PC-9 (cell line): Measurements from ENCODE around the gene OR2V2. TPM values are rescaled to one million over a fixed set of nuclear protein-coding genes. Genes with fewer than 3 reads are reported as not detected.

Experiments
- BruUV-seq: library from RNA; stranded (reverse); fragments of 400-500 nt; replicated peaks from 2 replicates; lab custom pipeline; 2021; lab: Mats Ljungman, UMichigan
- CTCF ChIA-PET: fragments of 300-600 bp; sonication (Branson Sonifier 250); formaldehyde crosslinking; loops from one replicate; lab custom pipeline; 2022; ENCODE audit warnings: antibody characterized with exemption; lab: Charles Lee
- POLR2A ChIA-PET: fragments of 300-600 bp; sonication (Branson Sonifier 250); formaldehyde crosslinking; loops from one replicate; lab custom pipeline; 2022; ENCODE audit warnings: antibody characterized with exemption; ENCODE audit not compliant: unreplicated experiment; lab: Charles Lee
- DNase-seq, 2 experiments: peaks; one replicate each; pipeline versions ENCODE4 v3.0.0 to v3.0.0-alpha.2; 2015 to 2022; ENCODE audit warnings: mixed read lengths in 1 of 2
- H2AFZ ChIP-seq: fragments of 200-600 bp; sonication (generic); 2 replicates; pipeline ENCODE4 v1.8.1; 2017; ENCODE audit warnings: antibody characterized with exemption
- H3F3A ChIP-seq: fragments of 200-600 bp; sonication (generic); 2 replicates; pipeline ENCODE4 v1.8.1; 2017; ENCODE audit warnings: antibody characterized with exemption, mild to moderate bottlenecking, low read depth; ENCODE audit not compliant: insufficient read depth
- H3K27ac ChIP-seq: fragments of 200-600 bp; sonication (generic); 2 replicates; pipeline ENCODE4 v1.6.1; 2016; ENCODE audit warnings: mixed run types
- H3K27me3 ChIP-seq: fragments of 200-600 bp; sonication (generic); 2 replicates; pipeline ENCODE4 v1.6.1; 2016; ENCODE audit warnings: low read depth, mixed run types; ENCODE audit not compliant: insufficient read depth
- H3K36me3 ChIP-seq: fragments of 200-600 bp; sonication (generic); 2 replicates; pipeline ENCODE4 v1.6.1; 2016; ENCODE audit warnings: low read depth, mixed run types
- H3K4me1 ChIP-seq: fragments of 200-600 bp; sonication (generic); replicated peaks from 2 replicates; pipeline ENCODE4 v1.6.1; 2016; ENCODE audit warnings: mixed run types; ENCODE audit not compliant: insufficient read depth
- H3K4me2 ChIP-seq: fragments of 200-600 bp; sonication (generic); 2 replicates; pipeline ENCODE4 v1.6.1; 2017; ENCODE audit warnings: mixed run types
- H3K4me3 ChIP-seq: fragments of 200-600 bp; sonication (generic); 2 replicates; pipeline ENCODE4 v1.6.1; 2016; ENCODE audit warnings: mixed run types
- H3K79me2 ChIP-seq: fragments of 200-600 bp; sonication (generic); 2 replicates; pipeline ENCODE4 v1.6.1; 2017; ENCODE audit warnings: low read depth, mixed run types
- H3K9me2 ChIP-seq: fragments of 200-600 bp; sonication (generic); 2 replicates; pipeline ENCODE4 v1.8.1; 2017; ENCODE audit warnings: mild to moderate bottlenecking; ENCODE audit not compliant: insufficient read depth
- H3K9me3 ChIP-seq: fragments of 200-600 bp; sonication (generic); 2 replicates; pipeline ENCODE4 v1.8.1; 2016; ENCODE audit warnings: low read depth; ENCODE audit not compliant: insufficient read depth
- H4K20me1 ChIP-seq: fragments of 200-600 bp; sonication (generic); 2 replicates; pipeline ENCODE4 v1.8.1; 2017; ENCODE audit not compliant: insufficient read depth
- EZH2 ChIP-seq: fragments of 200-600 bp; sonication (generic); IDR thresholded peaks from 2 replicates; pipeline ENCODE4 v1.8.0; 2017; ENCODE audit warnings: antibody characterized with exemption, low read depth
- intact Hi-C: fragments of 100-400 bp; cut with micrococcal nuclease; formaldehyde crosslinking; loops from one replicate; pipeline ENCODE4 v1.10.0; 2022; ENCODE audit not compliant: unreplicated experiment
- total RNA-seq: library from RNA; stranded (reverse); gene quantifications from 2 replicates; pipeline ENCODE4 v1.2.3, GENCODE V29; 2021
- TF ChIP-seq, protein P1 (sequence below): fragments of 200-600 bp; sonication (generic); conservative IDR thresholded peaks from 2 replicates; pipeline ENCODE4 v1.6.1; 2017; ENCODE audit warnings: mixed run types, antibody characterized with exemption, mild to moderate bottlenecking, moderate library complexity

Gene OR2V2
- total RNA-seq, 1 experiment from 2014 or later: not detected

DNA sequence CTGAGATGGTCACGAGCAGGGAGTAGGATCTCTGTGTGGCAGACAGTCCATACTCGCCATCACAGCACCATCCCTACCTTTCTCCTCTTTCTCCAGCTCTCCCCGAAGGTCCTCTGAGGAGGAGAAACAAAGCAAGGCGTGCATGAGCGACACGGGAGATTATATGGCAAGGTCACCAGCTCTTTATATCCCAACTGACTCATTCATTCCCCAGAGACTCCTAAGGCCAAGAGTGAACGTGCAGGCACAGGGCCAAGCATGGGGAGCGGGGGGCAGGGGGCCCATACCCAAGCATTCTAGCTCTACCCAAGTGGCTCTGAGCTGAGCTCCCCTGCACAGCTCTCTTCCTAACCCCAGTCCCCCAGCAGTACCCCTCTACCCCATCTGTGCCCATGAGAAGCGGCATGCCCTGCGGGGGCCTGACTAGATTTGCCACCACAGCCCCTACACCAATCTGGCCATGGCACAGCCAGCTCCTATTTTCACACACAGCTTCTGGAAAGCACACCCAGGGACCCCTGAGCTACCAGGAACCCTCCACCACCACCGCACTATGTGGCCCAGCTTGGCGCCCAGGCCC is 50.8 kb downstream of the OR2V2 start:
- Histone ChIP-seq H3K9me3 (no peaks in the 10 kb centered on the region), H3F3A (peaks cover 6% of the 10 kb centered on the region; the same call in 1 of the 2 replicates), H2AFZ (no peak overlapping the region), H3K27me3 (no peaks in the 10 kb centered on the region), H3K9me2 (no peaks in the 10 kb centered on the region), H3K4me2 (no peak overlapping the region), H3K36me3 (no peaks in the 10 kb centered on the region), H3K4me3 (no peak overlapping the region), H3K79me2 (no peaks in the 10 kb centered on the region), H4K20me1 (no peaks in the 10 kb centered on the region), H3K27ac (no peak overlapping the region), H3K4me1 (peaks cover under 1% of the 10 kb centered on the region; the same call in 1 of the 2 replicates)
- intact Hi-C loops: no loop called here
- no TSS peak for BruUV-seq
- ChIA-PET POLR2A (no interaction called here), CTCF (no interaction called here)
- no peak for DNase-seq
- no peak for TF ChIP-seq EZH2
- TF ChIP-seq, protein P1, sequence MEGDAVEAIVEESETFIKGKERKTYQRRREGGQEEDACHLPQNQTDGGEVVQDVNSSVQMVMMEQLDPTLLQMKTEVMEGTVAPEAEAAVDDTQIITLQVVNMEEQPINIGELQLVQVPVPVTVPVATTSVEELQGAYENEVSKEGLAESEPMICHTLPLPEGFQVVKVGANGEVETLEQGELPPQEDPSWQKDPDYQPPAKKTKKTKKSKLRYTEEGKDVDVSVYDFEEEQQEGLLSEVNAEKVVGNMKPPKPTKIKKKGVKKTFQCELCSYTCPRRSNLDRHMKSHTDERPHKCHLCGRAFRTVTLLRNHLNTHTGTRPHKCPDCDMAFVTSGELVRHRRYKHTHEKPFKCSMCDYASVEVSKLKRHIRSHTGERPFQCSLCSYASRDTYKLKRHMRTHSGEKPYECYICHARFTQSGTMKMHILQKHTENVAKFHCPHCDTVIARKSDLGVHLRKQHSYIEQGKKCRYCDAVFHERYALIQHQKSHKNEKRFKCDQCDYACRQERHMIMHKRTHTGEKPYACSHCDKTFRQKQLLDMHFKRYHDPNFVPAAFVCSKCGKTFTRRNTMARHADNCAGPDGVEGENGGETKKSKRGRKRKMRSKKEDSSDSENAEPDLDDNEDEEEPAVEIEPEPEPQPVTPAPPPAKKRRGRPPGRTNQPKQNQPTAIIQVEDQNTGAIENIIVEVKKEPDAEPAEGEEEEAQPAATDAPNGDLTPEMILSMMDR: no peak

DNA sequence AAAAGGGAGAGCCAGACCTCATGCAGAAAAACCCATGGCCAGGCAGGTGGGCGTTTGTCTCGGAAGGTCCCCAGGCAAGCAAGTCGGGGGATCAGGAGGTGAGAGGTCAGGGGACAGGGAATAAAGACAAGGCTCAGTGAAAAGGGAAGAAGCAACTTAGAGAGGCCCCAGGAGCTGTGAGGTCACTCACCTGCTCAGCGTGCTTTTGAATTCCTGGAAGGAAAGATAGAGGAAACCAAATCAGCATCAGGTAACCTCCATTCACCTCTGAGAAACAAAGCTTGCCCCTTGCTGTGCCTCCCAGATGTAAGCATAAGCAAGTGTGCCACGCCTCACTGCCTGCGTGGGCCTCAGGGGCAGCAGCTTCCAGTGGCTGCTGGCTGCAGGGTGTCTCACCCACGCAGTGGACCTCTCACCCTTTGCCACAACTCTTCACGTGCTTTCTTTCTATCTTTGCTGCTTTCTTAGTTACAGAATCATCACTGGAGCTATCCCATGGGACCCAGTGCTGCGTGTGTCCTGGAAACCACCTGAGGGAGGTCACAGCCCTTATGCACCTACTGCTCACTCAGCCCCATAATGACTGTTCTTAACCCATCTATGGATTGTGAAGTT is 51.6 kb downstream of the OR2V2 start:
- Histone ChIP-seq H3K4me2 (no peak overlapping the region), H3F3A (no peaks in the 10 kb centered on the region; the same call in 1 of the 2 replicates), H3K79me2 (no peaks in the 10 kb centered on the region), H3K4me3 (no peak overlapping the region), H3K27me3 (no peaks in the 10 kb centered on the region), H3K27ac (no peak overlapping the region), H3K4me1 (no peaks in the 10 kb centered on the region), H3K9me2 (no peaks in the 10 kb centered on the region), H2AFZ (no peak overlapping the region), H4K20me1 (no peaks in the 10 kb centered on the region), H3K36me3 (no peaks in the 10 kb centered on the region), H3K9me3 (no peaks in the 10 kb centered on the region)
- intact Hi-C loops: no loop called here
- TF ChIP-seq, protein P1: no peak
- no peak for TF ChIP-seq EZH2
- CTCF ChIA-PET: no interaction called here
- no TSS peak for BruUV-seq
- no peak for DNase-seq
- POLR2A ChIA-PET: no interaction called here

DNA sequence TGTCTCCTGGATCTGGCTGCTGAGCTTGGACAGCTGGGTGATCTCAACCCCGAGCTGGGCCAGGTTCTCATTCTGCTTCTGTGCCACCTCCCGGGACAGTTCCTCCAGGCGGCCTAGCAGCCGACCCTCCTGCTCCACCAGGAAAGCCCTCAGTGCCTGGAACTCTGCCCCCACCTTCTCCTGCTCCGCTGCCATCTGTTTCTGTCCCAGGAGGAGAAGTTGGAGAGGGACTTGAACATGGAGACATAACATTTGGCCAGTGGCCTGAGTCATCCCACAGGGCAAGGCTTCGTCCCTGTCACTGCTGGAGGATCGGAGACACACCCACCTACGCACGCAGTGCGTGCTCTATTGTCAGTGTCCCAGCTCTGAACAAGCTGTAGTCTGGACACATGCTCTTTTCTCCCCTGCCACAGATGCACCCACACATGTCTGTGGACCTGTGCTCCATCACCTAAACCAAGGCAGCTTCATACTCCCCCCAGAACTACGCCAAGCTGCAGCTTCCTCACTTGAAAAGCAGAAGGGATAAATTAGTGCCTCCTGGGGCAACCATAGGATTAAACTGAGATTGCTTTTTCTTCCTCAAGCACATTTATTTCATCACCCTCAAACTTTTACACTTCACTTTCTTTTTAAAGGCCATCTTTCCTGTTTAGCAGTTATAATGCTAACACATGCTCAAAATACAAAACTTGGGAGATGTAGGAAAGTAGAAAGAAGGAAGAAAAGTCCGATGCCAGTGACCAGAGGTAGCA is 52.7 kb downstream of the OR2V2 start:
- no peaks in the 10 kb centered on the region for H3K36me3 ChIP-seq
- CTCF ChIA-PET: no interaction called here

More for the DNA sequence above, 52.7 kb downstream of the OR2V2 start:
- no peaks in the 10 kb centered on the region for H3K79me2 ChIP-seq
- H4K20me1 ChIP-seq: no peaks in the 10 kb centered on the region
- BruUV-seq: no TSS peak
- H3K4me3 ChIP-seq: no peak overlapping the region
- H3K4me2 ChIP-seq: no peak overlapping the region
- no peak for TF ChIP-seq EZH2
- TF ChIP-seq, protein P1: no peak
- no peaks in the 10 kb centered on the region for H3K9me3 ChIP-seq
- no peaks in the 10 kb centered on the region for H3K4me1 ChIP-seq
- DNase-seq: no peak
- H3K27ac ChIP-seq: no peak overlapping the region
- no peak overlapping the region for H2AFZ ChIP-seq
- intact Hi-C loops: no loop called here
- no peaks in the 10 kb centered on the region for H3K9me2 ChIP-seq
- no peaks in the 10 kb centered on the region; the same call in 1 of the 2 replicates for H3F3A ChIP-seq
- no peaks in the 10 kb centered on the region for H3K27me3 ChIP-seq
- POLR2A ChIA-PET: no interaction called here
